ENCODE measurements around the gene P2RY8. TPM values are rescaled to one million over a fixed set of nuclear protein-coding genes. Genes with fewer than 3 reads are reported as not detected.

P2RY8 gene
- total RNA-seq, 3 donors from 2014 or later, result 1.3 to 3.2 (median 1.5) TPM

GRCh38 chrX:1440506-1440905, 96.5 kb downstream of the P2RY8 start:
- DNase-seq (ENCODE audit: low spot score in 2 of 2), result peak in 1 of 2 donors; percentile 12
- Histone ChIP-seq H3K36me3 (no peaks in the 10 kb centered on the region), H3K4me3 (no peak overlapping the region), H3K27ac (no peak overlapping the region), H3K9me3 (no peaks in the 10 kb centered on the region), H3K4me1 (no peaks in the 10 kb centered on the region), H3K27me3 (no peaks in the 10 kb centered on the region)
- intact Hi-C loops (cut with DNase I; ENCODE audit: low total_unique reads), result no loop called here
- TF ChIP-seq POLR2A (IDR thresholded peaks at IDR 0.05), result no peak
- TF ChIP-seq, protein P1, sequence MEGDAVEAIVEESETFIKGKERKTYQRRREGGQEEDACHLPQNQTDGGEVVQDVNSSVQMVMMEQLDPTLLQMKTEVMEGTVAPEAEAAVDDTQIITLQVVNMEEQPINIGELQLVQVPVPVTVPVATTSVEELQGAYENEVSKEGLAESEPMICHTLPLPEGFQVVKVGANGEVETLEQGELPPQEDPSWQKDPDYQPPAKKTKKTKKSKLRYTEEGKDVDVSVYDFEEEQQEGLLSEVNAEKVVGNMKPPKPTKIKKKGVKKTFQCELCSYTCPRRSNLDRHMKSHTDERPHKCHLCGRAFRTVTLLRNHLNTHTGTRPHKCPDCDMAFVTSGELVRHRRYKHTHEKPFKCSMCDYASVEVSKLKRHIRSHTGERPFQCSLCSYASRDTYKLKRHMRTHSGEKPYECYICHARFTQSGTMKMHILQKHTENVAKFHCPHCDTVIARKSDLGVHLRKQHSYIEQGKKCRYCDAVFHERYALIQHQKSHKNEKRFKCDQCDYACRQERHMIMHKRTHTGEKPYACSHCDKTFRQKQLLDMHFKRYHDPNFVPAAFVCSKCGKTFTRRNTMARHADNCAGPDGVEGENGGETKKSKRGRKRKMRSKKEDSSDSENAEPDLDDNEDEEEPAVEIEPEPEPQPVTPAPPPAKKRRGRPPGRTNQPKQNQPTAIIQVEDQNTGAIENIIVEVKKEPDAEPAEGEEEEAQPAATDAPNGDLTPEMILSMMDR (IDR thresholded peaks at IDR 0.05), result no peak
- TF ChIP-seq POLR2AphosphoS5 (IDR thresholded peaks at IDR 0.05), result no peak

DNA sequence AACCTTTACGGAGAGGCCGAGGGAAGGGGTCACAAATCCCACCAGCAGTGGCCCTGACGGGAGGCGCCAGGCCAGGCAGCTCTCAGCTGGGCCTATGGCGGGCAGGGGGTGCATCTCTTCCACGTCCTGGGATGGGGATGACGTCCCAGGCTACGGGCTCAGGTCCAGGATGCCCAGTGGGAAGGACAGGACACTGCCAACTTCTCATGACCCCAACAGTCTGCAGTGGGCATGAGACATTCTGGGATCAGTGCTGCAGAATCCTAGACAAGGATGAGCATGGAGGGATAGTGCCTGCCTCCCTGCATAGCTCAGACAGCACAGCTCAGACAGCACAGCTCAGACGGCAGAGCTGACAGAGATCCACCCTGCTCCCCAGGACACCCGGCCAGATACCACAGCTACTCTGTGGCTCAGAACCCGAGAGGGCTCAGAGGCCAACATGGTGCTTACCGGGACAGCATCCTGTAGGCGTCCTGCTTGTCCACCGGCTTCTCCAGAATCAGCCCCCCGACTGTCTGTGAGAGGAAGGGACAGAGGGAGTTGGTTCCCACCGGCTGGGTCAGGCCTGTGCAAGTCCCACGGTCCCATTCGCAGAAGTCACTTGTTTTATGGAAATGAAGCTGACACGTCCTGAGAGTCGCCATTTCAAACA, 101.6 kb downstream of the P2RY8 start:
- peak in 1 of 2 donors; percentile 39 for DNase-seq (ENCODE audit: low spot score in 2 of 2)
- Histone ChIP-seq H3K4me1 (no peaks in the 10 kb centered on the region), H3K27me3 (no peaks in the 10 kb centered on the region), H3K27ac (no peak overlapping the region), H3K4me3 (no peak overlapping the region), H3K9me3 (no peaks in the 10 kb centered on the region), H3K36me3 (no peaks in the 10 kb centered on the region)
- TF ChIP-seq, protein P1 (IDR thresholded peaks at IDR 0.05), result no peak
- TF ChIP-seq POLR2AphosphoS5 (IDR thresholded peaks at IDR 0.05), result no peak
- intact Hi-C loops (cut with DNase I; ENCODE audit: low total_unique reads), result no loop called here

GRCh38 chrX:1434871-1435240, 102.1 kb downstream of the P2RY8 start:
- no peaks in the 10 kb centered on the region for H3K36me3 ChIP-seq
- TF ChIP-seq POLR2A (IDR thresholded peaks at IDR 0.05) (no peak), POLR2AphosphoS5 (IDR thresholded peaks at IDR 0.05) (no peak)
- TF ChIP-seq, protein P1 (IDR thresholded peaks at IDR 0.05), result no peak

GRCh38 chrX:1433646-1434357, 103.2 kb downstream of the P2RY8 start:
- no peak overlapping the region for H3K27ac ChIP-seq
- intact Hi-C loops (cut with DNase I; ENCODE audit: low total_unique reads), result no loop called here
- H3K4me3 ChIP-seq, result no peak overlapping the region
- H3K36me3 ChIP-seq, result no peaks in the 10 kb centered on the region
- no peaks in the 10 kb centered on the region for H3K27me3 ChIP-seq
- TF ChIP-seq, protein P1 (IDR thresholded peaks at IDR 0.05), result no peak
- TF ChIP-seq POLR2A (IDR thresholded peaks at IDR 0.05) (no peak), POLR2AphosphoS5 (IDR thresholded peaks at IDR 0.05) (no peak)
- no peak for DNase-seq (ENCODE audit: low spot score in 2 of 2)
- no peaks in the 10 kb centered on the region for H3K9me3 ChIP-seq
- H3K4me1 ChIP-seq, result no peaks in the 10 kb centered on the region

More at GRCh38 chrX:1434871-1435240, 102.1 kb downstream of the P2RY8 start:
- Histone ChIP-seq H3K9me3 (no peaks in the 10 kb centered on the region), H3K27me3 (no peaks in the 10 kb centered on the region), H3K27ac (no peak overlapping the region), H3K4me1 (no peaks in the 10 kb centered on the region), H3K4me3 (no peak overlapping the region)
- intact Hi-C loops (cut with DNase I; ENCODE audit: low total_unique reads), result no loop called here
- peak in 1 of 2 donors; percentile 42 for DNase-seq (ENCODE audit: low spot score in 2 of 2)

DNA sequence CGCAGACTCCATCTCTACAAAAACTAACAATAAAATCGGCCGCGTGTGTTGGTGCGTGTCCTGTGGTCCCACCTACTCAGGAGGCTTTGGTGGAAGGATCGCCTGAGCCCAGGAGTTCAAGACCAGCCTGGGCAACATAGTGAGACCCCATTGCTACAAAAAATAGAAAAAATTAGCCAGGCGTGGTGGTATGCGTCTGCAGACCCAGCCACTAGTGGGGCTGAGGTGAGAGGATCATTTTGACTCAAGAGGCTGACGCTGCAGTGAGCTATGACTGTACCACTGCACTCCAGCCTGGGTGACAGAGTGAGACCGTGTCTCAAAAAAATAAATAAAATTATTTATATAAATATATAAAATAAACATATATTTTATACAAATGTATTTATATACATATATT, 106.5 kb downstream of the P2RY8 start:
- DNase-seq (ENCODE audit: low spot score in 2 of 2), result peak in 1 of 2 donors; percentile 31
- Histone ChIP-seq H3K4me3 (no peak overlapping the region), H3K27ac (no peak overlapping the region), H3K27me3 (no peaks in the 10 kb centered on the region), H3K36me3 (peaks cover 6% of the 10 kb centered on the region), H3K4me1 (no peaks in the 10 kb centered on the region), H3K9me3 (no peaks in the 10 kb centered on the region)
- no peak for TF ChIP-seq POLR2A (IDR thresholded peaks at IDR 0.05)
- TF ChIP-seq, protein P1 (IDR thresholded peaks at IDR 0.05), result no peak
- no peak for TF ChIP-seq POLR2AphosphoS5 (IDR thresholded peaks at IDR 0.05)
- intact Hi-C loops (cut with DNase I; ENCODE audit: low total_unique reads), result no loop called here
